GM20431 (cell line): ENCODE results near the gene UTP20.

Source experiments
- in situ Hi-C: fragments of 300-500 bp; cut with MseI, MboI; formaldehyde crosslinking; loops from one replicate; pipeline ENCODE4 v1.15.0; 2020; ENCODE audit warnings: low sequenced_read_pairs; ENCODE audit not compliant: unreplicated experiment

UTP20 gene

DNA sequence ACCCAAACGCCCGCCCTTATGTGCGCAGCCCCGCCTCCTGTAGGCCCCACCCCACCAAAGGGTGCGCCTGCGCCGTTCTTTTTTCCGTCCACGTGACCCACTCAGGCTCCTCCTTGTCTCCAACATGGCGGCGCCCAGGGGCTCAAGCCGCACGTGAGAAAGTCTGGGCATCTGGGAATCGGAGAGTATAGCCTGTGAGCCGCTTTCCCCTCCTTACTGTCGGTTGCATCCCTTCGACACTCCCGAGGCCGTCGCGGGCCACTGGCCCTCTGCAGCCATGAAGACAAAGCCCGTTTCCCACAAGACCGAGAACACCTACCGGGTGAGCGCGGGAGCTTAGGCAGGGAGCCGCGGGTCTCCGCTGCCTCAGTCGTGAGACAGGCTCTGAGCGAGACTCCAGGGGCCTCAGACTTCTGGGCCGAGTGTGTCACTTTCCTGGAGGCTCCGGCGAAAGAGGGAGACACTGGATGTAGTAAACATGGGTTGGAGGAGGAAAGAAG, at the start of gene UTP20:
Gene UTP20 (plus strand): TSS at position 100 of the 500 bp plus-strand sequence. CDS start 178 bp downstream, at position 278.
- in situ Hi-C loops, result no loop called here

- in situ Hi-C loops, result no loop called here
These were observed 49.4 kb upstream of the UTP20 start for GRCh38 chr12:101230547-101230946.

GRCh38 chr12:101231636-101232035, 48.3 kb upstream of the UTP20 start:
- in situ Hi-C loops, result no loop called here

GRCh38 chr12:101235686-101236085, 44.2 kb upstream of the UTP20 start:
- in situ Hi-C loops, result no loop called here

GRCh38 chr12:101238306-101238705, 41.6 kb upstream of the UTP20 start:
- in situ Hi-C loops, result no loop called here

DNA sequence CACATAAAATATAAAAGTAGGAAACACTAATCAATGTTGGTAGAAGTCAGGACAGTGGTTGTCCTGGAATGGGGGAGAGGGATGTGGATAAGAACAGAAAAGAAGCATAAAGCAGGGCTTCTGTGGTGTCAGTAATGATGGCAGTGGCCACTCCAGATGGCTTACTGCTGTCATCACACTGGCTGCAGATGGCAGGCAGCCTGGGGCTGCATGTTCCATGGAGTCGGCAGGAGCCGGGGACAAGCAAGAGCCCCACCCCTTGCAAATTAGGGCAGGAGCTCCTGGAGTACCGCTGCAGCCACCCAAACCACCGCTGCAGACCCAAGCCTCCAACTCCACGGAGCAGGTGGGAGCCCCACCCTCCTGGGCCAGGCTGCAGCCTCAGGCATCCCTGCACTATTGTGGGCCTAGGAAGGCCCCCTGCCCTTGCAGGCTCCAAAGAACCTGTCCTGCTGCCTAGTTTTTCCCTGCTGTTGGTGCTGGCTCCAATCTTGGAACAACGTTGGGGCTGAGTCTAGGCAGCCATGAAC, 41.0 kb upstream of the UTP20 start:
- in situ Hi-C loops, result no loop called here

GRCh38 chr12:101243074-101243473, 36.8 kb upstream of the UTP20 start:
- in situ Hi-C loops, result no loop called here

DNA sequence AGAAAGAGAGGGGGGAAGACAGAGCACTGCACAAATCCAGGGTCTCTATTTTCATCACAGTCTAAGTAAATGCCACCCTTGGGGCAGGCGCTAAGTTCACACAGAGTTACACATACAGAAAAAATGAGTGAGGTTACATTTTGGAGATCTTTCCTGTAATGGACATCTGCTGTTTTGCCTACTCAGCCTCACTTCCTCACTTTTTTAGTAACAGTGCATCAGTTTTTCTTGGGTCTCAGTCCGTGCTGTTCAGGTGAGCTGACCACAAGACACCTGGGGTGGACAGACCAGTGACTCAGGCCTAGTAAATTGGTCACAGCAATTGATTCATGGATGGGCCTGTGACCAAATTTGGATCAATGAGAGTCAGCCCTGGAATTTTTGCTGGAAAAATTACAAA, 36.3 kb upstream of the UTP20 start:
- in situ Hi-C loops, result no loop called here

- in situ Hi-C loops, result no loop called here
These were observed 23.6 kb upstream of the UTP20 start for GRCh38 chr12:101256266-101256665.

DNA sequence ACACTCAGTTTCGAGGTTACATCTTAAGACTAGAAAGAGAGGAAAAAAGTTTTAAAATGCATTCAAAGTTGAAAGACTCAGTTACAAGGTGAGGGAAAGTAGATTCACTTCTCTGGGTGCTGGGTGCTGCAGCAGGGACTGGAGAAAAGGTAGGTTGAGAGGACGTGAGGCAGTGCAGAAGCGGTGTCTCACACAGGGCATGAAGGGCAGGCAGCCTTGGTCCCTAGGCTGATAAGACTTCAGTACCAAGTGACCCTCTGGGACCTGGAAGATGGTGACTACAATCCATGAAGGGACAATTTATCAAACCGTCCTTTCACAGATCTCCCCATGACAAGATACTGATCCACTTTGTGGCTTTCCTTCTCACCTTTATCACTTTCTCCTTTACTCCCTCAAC, 22.5 kb upstream of the UTP20 start:
- in situ Hi-C loops, result no loop called here

DNA sequence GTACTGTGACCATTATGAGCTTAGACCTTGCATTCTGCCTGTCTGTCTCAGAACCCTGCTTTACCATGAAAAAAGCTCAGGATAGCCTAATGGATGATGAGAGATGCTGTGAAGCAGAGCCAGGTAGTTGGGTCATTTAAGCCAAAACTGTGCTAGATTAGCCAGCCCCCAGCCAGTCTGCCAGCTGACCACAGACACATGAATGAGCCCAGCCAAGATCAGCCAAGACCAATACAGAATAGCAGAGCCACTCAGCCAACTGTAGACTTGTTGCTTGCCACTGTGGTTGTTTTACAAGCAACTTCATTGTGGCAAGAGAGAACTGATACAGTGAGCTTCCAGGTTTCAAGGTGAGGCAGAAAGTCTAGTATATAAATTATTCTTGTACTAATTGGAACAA, 12.8 kb upstream of the UTP20 start:
- in situ Hi-C loops, result no loop called here

DNA sequence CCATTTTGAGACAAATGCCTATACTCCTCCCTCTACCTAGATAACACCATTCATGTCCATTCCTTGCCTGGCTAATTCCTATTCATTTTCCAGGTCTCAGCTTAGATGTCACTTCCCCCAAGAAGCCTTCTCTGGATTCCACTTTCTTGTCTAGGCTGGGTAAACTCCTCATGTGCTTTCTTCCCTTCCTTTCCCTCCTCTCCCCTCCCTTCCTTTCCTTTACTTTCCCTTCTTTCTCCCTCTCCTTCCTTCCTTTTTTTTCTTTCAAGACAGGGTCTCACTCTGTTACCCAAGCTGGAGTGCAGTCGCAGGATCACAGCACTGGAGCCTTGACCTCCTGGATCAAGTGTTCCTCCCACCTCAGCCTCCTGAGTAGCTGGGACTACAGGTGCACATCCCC, 3.5 kb upstream of the UTP20 start:
- in situ Hi-C loops, result no loop called here

GRCh38 chr12:101277443-101277842, 2.5 kb upstream of the UTP20 start:
- in situ Hi-C loops, result no loop called here

DNA sequence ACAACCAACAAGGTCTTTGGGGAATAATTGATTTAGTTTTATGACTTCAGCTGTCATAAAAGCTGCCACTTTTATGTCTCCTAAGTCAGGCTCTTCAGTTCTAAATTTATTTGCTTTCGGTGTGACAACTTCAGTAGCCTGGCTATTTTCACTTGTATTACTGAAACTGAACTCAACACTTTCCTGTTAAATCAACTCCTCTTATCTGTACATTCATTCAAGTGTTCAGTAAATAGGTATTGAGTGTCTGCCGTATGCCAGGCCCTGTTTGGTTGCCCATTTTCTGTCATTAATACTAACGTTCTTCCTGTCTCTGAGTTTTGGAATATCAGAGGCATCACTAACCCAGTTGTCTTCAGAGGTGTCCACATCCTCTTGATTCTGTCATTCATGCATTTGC, 7.5 kb downstream of the UTP20 start:
- in situ Hi-C loops, result no loop called here

DNA sequence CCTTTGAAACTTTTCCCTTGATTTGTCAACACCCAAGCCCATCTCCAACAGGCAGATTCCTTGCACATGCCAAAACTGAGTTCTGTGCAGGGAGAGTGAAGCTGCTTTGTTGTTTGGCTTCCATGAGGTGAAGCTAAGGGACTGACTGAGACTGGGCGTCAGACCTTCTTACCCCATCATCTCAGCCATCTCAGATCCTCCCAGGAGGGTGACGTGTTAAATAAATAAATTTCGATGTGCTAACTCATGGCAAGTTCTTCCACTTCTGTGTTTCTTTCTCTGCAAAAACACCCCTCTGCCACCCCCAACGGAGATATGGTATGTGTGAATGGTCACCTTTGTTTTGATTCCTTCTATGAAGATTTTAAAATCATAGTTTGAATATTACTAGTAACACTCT, 17.8 kb downstream of the UTP20 start:
- in situ Hi-C loops, result no loop called here

DNA sequence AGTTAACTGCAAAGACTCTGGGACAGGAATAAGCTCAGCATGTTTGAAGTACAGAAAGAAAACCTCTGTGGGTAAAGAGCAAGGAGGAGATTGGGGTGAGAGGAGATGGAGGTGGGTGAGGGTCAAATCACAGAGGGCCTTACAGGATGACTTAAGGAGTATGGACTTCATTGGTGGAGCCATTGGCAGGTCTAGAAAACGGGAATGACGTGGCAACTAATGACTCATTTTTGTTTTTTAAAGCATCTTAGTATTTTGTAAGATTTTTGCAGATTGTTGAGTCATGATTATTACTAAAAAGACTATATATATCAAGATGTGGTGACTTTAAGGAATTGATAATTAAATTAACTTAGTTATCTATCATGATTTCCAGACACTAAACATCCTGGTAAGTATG, 18.5 kb downstream of the UTP20 start:
- in situ Hi-C loops, result no loop called here

DNA sequence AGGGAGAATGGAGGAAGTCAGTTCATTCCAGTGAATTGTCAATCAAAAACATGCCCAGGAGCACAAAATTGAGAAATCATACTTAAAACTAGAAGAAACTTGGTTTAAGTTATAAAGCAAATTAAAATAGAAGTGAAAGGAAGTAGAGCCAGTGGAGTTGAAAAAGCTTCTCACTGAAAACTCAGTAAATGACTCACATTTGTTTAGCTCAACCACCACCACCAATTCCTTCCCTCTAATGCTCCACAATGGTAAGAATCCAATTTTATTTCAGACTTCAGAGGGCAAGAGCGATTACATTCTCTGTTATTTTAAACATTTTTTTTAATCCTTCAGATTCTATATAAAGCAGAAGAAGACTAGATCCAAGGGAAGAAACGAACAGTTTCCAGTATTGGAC, 19.4 kb downstream of the UTP20 start:
- in situ Hi-C loops, result no loop called here

GRCh38 chr12:101299931-101300330, 20.0 kb downstream of the UTP20 start:
- in situ Hi-C loops, result no loop called here

DNA sequence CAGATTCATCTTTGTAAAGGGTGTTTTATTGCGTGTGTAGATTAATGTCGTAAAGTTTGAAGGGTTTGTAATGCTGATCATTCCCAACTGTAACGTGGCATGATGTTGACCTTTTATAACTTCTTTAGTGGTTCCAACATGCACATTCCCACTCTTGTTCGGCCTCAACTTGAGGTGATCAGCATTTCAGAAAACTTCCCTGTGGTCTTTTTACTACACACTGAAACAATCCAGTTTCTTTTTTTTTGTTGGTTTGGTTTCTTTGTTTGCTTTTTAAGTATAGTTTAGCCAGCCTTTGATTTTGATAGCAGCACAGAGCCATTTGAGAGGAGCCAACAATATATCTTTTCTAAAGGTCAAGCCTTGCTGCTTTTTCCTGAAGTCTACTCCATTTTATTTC, 22.8 kb downstream of the UTP20 start:
- in situ Hi-C loops, result no loop called here

- in situ Hi-C loops, result no loop called here
These were observed 25.4 kb downstream of the UTP20 start for GRCh38 chr12:101305226-101305779.

DNA sequence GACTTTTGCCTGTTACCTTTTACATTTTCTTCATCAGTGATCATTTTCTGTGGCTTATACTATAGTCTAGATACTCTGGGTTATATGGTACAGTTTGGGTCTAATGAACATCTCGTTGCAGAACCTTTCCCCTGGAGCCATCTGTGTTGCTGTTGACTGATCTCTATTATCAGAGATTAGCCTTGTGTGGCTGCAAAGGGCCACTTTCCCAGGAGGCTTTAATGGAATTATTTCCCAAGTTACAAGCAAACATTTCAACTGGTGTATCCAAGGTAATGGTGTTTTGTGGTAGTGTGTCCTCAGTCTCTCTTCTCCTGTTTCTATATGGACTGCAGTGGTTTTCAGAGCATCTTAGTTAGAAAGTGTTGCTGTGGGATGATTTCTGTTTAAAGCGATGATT, 25.9 kb downstream of the UTP20 start:
- in situ Hi-C loops, result no loop called here

DNA sequence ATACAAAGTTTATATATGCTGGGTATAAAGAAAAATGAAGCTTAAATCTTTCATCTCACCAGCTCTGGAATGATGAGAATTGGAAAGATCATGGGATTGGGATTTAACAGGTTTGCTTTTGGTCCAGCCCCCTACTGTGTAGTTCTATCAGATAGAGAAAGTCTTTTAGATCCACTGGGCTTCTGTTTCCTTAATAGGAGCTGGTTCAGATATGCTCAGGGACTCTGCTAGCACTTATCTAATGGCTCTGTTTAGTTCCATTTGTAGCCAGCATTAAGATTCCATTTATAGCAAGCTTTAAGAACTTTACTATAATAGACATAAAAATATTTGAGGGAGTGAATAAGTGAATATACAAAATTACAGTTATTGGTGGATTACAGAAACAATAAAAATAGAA, 42.6 kb downstream of the UTP20 start:
- in situ Hi-C loops, result no loop called here
